ENCODE results near the gene ZEB2. TPM values are rescaled to one million over a fixed set of nuclear protein-coding genes. Genes with fewer than 3 reads are reported as not detected.

The ZEB2 gene
- total RNA-seq, 1 donor from 2014 or later = 88.5 TPM

DNA sequence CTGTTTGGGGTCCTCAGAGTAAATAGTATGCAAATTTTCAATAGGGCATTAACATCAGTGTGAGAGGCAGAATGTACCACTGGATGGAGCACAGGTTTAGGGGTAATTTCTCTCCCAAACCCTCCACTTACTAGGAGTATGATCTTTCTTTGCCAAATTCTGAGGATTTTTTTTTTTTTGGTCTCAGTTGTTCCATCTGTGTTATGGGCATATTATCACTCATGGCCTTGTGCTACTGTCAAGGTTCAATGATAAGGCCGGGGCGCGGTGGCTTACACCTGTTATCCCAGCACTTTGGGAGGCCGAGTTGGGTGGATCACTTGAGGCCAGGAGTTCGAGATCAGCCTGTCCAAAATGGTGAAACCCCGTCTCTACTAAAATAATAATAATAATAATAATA lies 30.2 kb upstream of the ZEB2 start:
- no peak overlapping the region for H3K4me3 Mint-ChIP-seq
- TF ChIP-seq, protein P1, sequence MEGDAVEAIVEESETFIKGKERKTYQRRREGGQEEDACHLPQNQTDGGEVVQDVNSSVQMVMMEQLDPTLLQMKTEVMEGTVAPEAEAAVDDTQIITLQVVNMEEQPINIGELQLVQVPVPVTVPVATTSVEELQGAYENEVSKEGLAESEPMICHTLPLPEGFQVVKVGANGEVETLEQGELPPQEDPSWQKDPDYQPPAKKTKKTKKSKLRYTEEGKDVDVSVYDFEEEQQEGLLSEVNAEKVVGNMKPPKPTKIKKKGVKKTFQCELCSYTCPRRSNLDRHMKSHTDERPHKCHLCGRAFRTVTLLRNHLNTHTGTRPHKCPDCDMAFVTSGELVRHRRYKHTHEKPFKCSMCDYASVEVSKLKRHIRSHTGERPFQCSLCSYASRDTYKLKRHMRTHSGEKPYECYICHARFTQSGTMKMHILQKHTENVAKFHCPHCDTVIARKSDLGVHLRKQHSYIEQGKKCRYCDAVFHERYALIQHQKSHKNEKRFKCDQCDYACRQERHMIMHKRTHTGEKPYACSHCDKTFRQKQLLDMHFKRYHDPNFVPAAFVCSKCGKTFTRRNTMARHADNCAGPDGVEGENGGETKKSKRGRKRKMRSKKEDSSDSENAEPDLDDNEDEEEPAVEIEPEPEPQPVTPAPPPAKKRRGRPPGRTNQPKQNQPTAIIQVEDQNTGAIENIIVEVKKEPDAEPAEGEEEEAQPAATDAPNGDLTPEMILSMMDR (conservative IDR thresholded peaks at IDR 0.05) = no peak
- H3K27me3 Mint-ChIP-seq = peaks cover 8% of the 10 kb centered on the region
- DNase-seq (ENCODE audit: extremely low spot score, unreplicated experiment) = no peak
- H3K9me3 Mint-ChIP-seq = no peaks in the 10 kb centered on the region
- H3K27ac Mint-ChIP-seq = no peak overlapping the region
- peaks cover 26% of the 10 kb centered on the region for H3K4me1 Mint-ChIP-seq (ENCODE audit: unreplicated experiment)
- H3K36me3 Mint-ChIP-seq = no peaks in the 10 kb centered on the region

DNA sequence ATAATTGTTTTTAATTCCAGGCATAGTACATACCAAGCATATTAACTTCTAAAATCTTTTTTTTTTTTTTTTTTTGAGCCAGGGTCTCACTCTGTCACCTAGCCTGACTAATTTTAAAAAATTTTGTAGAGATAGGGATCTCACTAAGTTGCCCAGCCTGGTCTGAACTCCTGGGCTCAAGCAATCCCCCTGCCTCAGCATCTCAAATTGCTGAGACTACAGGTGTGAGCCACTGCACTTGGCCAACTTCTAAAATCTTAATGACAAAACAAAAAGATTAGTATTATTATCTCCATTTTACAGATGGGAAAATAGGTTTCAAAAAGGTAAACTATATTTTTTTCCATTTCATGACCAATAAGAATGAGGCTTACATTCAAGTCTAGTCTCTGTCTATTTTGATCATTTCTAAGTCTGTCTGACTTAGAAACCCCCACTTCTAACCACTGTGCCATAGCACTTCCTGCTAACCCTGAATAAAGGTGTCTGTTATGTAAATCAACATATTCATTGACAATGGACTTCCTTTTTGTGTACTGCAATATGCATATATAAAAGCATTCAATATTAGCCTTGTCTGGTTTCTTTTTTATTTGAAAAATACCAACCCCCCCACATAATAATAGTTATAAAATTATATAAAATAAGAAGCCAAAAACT lies 28.7 kb upstream of the ZEB2 start:
- Mint-ChIP-seq H3K27me3 (peaks cover 8% of the 10 kb centered on the region), H3K27ac (no peak overlapping the region), H3K4me3 (no peak overlapping the region), H3K4me1 (ENCODE audit: unreplicated experiment) (peaks cover 26% of the 10 kb centered on the region), H3K36me3 (no peaks in the 10 kb centered on the region), H3K9me3 (no peaks in the 10 kb centered on the region)
- no peak for DNase-seq (ENCODE audit: extremely low spot score, unreplicated experiment)
- TF ChIP-seq, protein P1 (conservative IDR thresholded peaks at IDR 0.05) = no peak

DNA sequence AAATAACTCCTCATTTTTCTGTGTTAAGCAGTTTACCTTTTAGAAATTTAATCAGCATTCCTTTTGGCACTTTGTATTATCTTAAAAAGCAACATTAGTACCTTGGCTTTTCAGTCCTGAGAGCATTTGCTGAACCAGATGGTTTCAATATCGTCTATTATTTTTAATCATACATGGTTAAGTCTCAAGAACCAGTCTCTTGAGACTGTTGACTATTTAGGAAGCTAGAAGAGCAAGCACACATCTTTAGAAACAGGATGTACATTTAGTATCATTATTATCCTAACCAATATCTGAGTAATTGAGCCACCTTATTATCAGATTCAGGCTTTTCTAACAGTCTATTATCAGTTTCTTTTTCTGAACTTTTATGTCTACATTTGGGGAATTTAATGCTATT lies 28.2 kb upstream of the ZEB2 start:
- peaks cover 8% of the 10 kb centered on the region for H3K27me3 Mint-ChIP-seq
- DNase-seq (ENCODE audit: extremely low spot score, unreplicated experiment) = no peak
- no peak overlapping the region for H3K27ac Mint-ChIP-seq
- H3K36me3 Mint-ChIP-seq = no peaks in the 10 kb centered on the region
- H3K9me3 Mint-ChIP-seq = no peaks in the 10 kb centered on the region
- H3K4me1 Mint-ChIP-seq (ENCODE audit: unreplicated experiment) = peaks cover 26% of the 10 kb centered on the region
- H3K4me3 Mint-ChIP-seq = no peak overlapping the region
- TF ChIP-seq, protein P1 (conservative IDR thresholded peaks at IDR 0.05) = no peak

DNA sequence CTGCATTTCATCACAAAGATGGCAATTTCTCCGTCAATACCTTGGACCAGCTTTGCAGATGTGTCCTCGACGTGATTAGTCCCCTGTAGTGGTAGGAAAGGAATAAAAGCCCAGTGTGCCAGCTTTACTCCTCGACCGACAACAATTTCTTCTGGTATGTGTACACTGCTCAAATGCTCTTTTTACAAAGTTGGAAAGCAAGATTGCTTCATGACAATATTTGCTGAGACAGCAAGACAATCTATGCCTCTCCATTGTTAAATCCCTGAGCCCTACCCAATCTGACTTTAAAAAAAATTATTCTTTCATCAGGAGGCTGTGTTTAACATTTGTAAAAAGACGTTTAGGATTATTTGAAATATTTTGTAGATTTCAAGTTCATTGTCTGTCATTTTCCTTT lies 27.6 kb upstream of the ZEB2 start:
- TF ChIP-seq, protein P1 (conservative IDR thresholded peaks at IDR 0.05) = no peak
- DNase-seq (ENCODE audit: extremely low spot score, unreplicated experiment) = no peak
- Mint-ChIP-seq H3K27ac (no peak overlapping the region), H3K36me3 (no peaks in the 10 kb centered on the region), H3K4me3 (no peak overlapping the region), H3K9me3 (no peaks in the 10 kb centered on the region), H3K27me3 (peaks cover 8% of the 10 kb centered on the region), H3K4me1 (ENCODE audit: unreplicated experiment) (peaks cover 26% of the 10 kb centered on the region)

DNA sequence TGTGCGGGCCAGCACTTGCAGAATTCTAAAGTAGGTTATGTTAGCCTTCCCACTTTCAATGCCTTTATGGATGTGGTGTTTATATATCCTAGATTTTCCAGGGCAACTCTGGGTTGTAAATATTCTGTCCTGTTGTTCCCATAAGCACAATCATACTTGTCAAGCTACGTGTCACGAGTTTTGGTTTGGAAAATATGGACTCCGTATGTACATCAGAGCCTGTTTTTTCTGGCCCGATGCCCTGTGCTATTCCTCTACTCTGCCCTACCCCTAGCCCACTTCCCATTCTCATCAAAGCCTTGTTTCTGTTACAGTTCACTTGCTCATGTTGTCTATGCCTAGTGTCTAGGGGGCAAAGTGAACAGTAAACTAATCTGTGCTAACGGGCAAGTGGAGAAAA lies 27.0 kb upstream of the ZEB2 start:
- Mint-ChIP-seq H3K9me3 (no peaks in the 10 kb centered on the region), H3K27me3 (peaks cover 8% of the 10 kb centered on the region), H3K27ac (no peak overlapping the region), H3K36me3 (no peaks in the 10 kb centered on the region), H3K4me1 (ENCODE audit: unreplicated experiment) (peaks cover 26% of the 10 kb centered on the region), H3K4me3 (no peak overlapping the region)
- no peak for DNase-seq (ENCODE audit: extremely low spot score, unreplicated experiment)
- TF ChIP-seq, protein P1 (conservative IDR thresholded peaks at IDR 0.05) = no peak

All from type B pancreatic cell (in vitro differentiated cells).